K562 (cell line): ENCODE measurements around the gene OSGIN1. TPM values are rescaled to one million over a fixed set of nuclear protein-coding genes. Genes with fewer than 3 reads are reported as not detected.

Experiments used
- ATAC-seq: fragments of 200-7000 bp; cut with Tn5 transposase; 3 replicates; pipeline ENCODE4 v1.9.1; 2020; ENCODE audit warnings: moderate library complexity
- BruUV-seq: library from RNA; stranded (reverse); fragments of 400-500 nt; replicated peaks from 2 replicates; lab custom pipeline; 2021; lab: Mats Ljungman, UMichigan
- CTCF ChIA-PET: fragments of 300-600 bp; formaldehyde crosslinking; extraction: SDS; loops from one replicate; lab custom pipeline; 2021; ENCODE audit warnings: low intra/inter-chr PET ratio; lab: Yijun Ruan, JAX
- POLR2A ChIA-PET: fragments of 300-600, 350-650 bp; sonication (Branson Sonifier 250); formaldehyde crosslinking; extraction: SDS; loops from one replicate; lab custom pipeline; 2021; ENCODE audit warnings: antibody characterized with exemption, inconsistent platforms; lab: Yijun Ruan, JAX
- DNase-seq, 4 experiments: peaks; one replicate each; pipeline versions ENCODE4 v3.0.0 to v3.0.0-alpha.2; 2011 to 2018; ENCODE audit warnings: low spot score in 3 of 4, mixed read lengths in 3 of 4; ENCODE audit errors: extremely low read depth in 1 of 4
- FAIRE-seq: peaks from 2 replicates; lab custom pipeline; 2011; peaks lifted over from hg19 to GRCh38; lab: Jason Lieb, UNC
- H2AFZ ChIP-seq: 2 replicates; pipeline ENCODE4 v1.6.0; 2011; ENCODE audit warnings: low read depth, low read length, control low read depth, inconsistent platforms
- H3K27ac ChIP-seq: fragments of 200-600 bp; 3 replicates; pipeline ENCODE4 v1.8.0; 2011; ENCODE audit warnings: low read depth, mild to moderate bottlenecking, control low read depth, inconsistent platforms, low read length, moderate library complexity, mixed read lengths; ENCODE audit errors: extremely low read depth
- H3K27me3 ChIP-seq, 2 experiments: fragments of 300-600 bp in 1 of 2; 2 replicates in 1 of 2; 3 replicates in 1 of 2; pipeline versions ENCODE4 v1.6.0 to v1.8.0; 2011; ENCODE audit warnings: inconsistent platforms in 2 of 2, low read length in 2 of 2, mild to moderate bottlenecking in 1 of 2, mixed read lengths in 1 of 2, moderate library complexity in 1 of 2; ENCODE audit not compliant: control insufficient read depth in 2 of 2, insufficient read depth in 2 of 2
- H3K36me3 ChIP-seq: fragments of 300-600 bp; 3 replicates; pipeline ENCODE4 v1.8.0; 2011; ENCODE audit warnings: mild to moderate bottlenecking, low read length, inconsistent platforms; ENCODE audit not compliant: control insufficient read depth, insufficient read depth
- H3K4me1 ChIP-seq, 2 experiments: fragments of 200-600 bp in 1 of 2; replicated peaks in 1 of 2; 2 replicates in 1 of 2; 3 replicates in 1 of 2; pipeline versions ENCODE4 v1.5.1 to v1.8.0; 2011; ENCODE audit warnings: inconsistent platforms in 2 of 2, low read length in 2 of 2, mild to moderate bottlenecking in 1 of 2, mixed read lengths in 1 of 2, moderate library complexity in 1 of 2; ENCODE audit not compliant: control insufficient read depth in 2 of 2, insufficient read depth in 2 of 2
- H3K4me2 ChIP-seq: 2 replicates; pipeline ENCODE4 v1.6.1; 2011; ENCODE audit warnings: low read length, control low read depth, inconsistent platforms, mixed read lengths; ENCODE audit not compliant: insufficient read depth
- H3K4me3 ChIP-seq: fragments of 200-600 bp; sonication (generic), shearing (Covaris generic); 2 replicates; pipeline ENCODE4 v1.5.1; 2016; ENCODE audit warnings: control low read depth, inconsistent platforms
- H3K79me2 ChIP-seq: fragments of 200-600 bp; 3 replicates; pipeline ENCODE4 v1.8.0; 2011; ENCODE audit warnings: low read length, inconsistent platforms; ENCODE audit not compliant: control insufficient read depth, insufficient read depth
- H3K9ac ChIP-seq, 2 experiments: 2 replicates each; pipeline versions ENCODE4 v1.6.0 to v1.6.1; 2011; ENCODE audit warnings: low read depth in 2 of 2, low read length in 2 of 2, control low read depth in 1 of 2, inconsistent platforms in 1 of 2, mild to moderate bottlenecking in 1 of 2, mixed read lengths in 1 of 2; ENCODE audit not compliant: insufficient read depth in 1 of 2
- H3K9me1 ChIP-seq: one replicate; pipeline ENCODE4 v1.6.0; 2011; ENCODE audit warnings: inconsistent platforms, mild to moderate bottlenecking, low read length, moderate library complexity; ENCODE audit not compliant: control insufficient read depth, insufficient read depth
- H3K9me3 ChIP-seq: replicated peaks from 2 replicates; pipeline ENCODE4 v1.5.1; 2011; ENCODE audit warnings: low read depth, low read length, inconsistent platforms; ENCODE audit not compliant: control insufficient read depth, insufficient read depth
- H4K20me1 ChIP-seq: replicated peaks from 2 replicates; pipeline ENCODE4 v1.6.1; 2011; ENCODE audit warnings: low read length, inconsistent platforms, mixed read lengths; ENCODE audit not compliant: control insufficient read depth, insufficient read depth
- ADNP ChIP-seq: fragments of 200-800 bp; sonication (Bioruptor generic); IDR thresholded peaks from 2 replicates; pipeline ENCODE4 v1.6.1; 2016; ENCODE audit warnings: missing genetic modification characterization, missing compliant biosample characterization
- BDP1 ChIP-seq: IDR thresholded peaks from 3 replicates; pipeline ENCODE4 v1.6.1; 2011; ENCODE audit not compliant: insufficient read length, insufficient read depth
- CHD4 ChIP-seq: fragments of 200-600 bp; sonication (generic); IDR thresholded peaks from 3 replicates; pipeline ENCODE4 v1.6.1; 2012; ENCODE audit warnings: low read depth, mild to moderate bottlenecking, mixed read lengths, low read length, inconsistent platforms; ENCODE audit not compliant: insufficient read depth, insufficient replicate concordance, poor library complexity, severe bottlenecking
- ELF4 ChIP-seq: fragments of 450-650 bp; formaldehyde crosslinking; IDR thresholded peaks from 2 replicates; pipeline ENCODE4 v1.4.0; 2022; ENCODE audit warnings: missing genetic modification characterization
- PPARD ChIP-seq: fragments of 250-450 bp; sonication (Bioruptor Pico); IDR thresholded peaks from 2 replicates; pipeline ENCODE4 v1.8.0; 2022; ENCODE audit warnings: inconsistent platforms, mild to moderate bottlenecking, moderate library complexity
- WGBS: fragments of 100-300 bp; shearing (Covaris generic); methylation state at CpG from one replicate; pipeline ENCODE4 v1.1.6; 2016; ENCODE audit warnings: low coverage, mixed read lengths; ENCODE audit not compliant: insufficient coverage; ENCODE audit errors: missing lambda C conversion rate; 5-methylcytosine and 5-hydroxymethylcytosine counted together
- in situ Hi-C: fragments of 300-500 bp; cut with MboI; formaldehyde crosslinking; loops from 4 replicates; pipeline ENCODE4 v1.15.0; 2018; ENCODE audit warnings: inconsistent platforms, mixed read lengths
- intact Hi-C: fragments of 100-400 bp; cut with micrococcal nuclease; formaldehyde crosslinking; loops from 2 replicates; pipeline ENCODE4 v1.14.2; 2022
- polyA plus RNA-seq, 8 experiments: library from polyadenylated mRNA; depleted of rRNA in 4 of 8; stranded (reverse) in 5 of 8; unstranded in 3 of 8; fragments of >200 nt; fragmentation: Nextera tagmentation in 2 of 8; fragmentation: Illumina TruSeq in 1 of 8; extraction: Ambion mirVana in 2 of 8; extraction: Trizol in 1 of 8; gene quantifications; 2 replicates each; pipeline versions ENCODE4 v1.2.1 to v1.2.3, GENCODE V29; 2011 to 2014; ENCODE audit warnings: inconsistent platforms in 1 of 8, missing spikeins in 1 of 8
- total RNA-seq, 7 experiments: library from RNA; depleted of rRNA in 6 of 7; stranded (reverse); fragments of >200 nt in 6 of 7; fragmentation: Illumina TruSeq in 2 of 7; extraction: Trizol in 2 of 7; gene quantifications; 2 replicates each; pipeline versions ENCODE4 v1.2.1 to v1.2.3, GENCODE V29; 2011 to 2021; ENCODE audit warnings: low replicate concordance in 1 of 7
- TF ChIP-seq, protein P1 (sequence below): sonication (generic); formaldehyde crosslinking; IDR thresholded peaks from 2 replicates; pipeline ENCODE4 v1.8.1; 2023; ENCODE audit warnings: missing genetic modification reagents, mild to moderate bottlenecking, borderline replicate concordance
- TF ChIP-seq, protein P2 (sequence below): sonication (generic); formaldehyde crosslinking; IDR thresholded peaks from 2 replicates; pipeline ENCODE4 v1.8.0; 2023; ENCODE audit warnings: mild to moderate bottlenecking, missing genetic modification reagents
- TF ChIP-seq, protein P3 (sequence below): fragments of 450-650 bp; formaldehyde crosslinking; IDR thresholded peaks from 2 replicates; pipeline ENCODE4 v1.4.0; 2020; ENCODE audit warnings: mild to moderate bottlenecking, mixed read lengths

Gene OSGIN1
- total and polyA plus RNA-seq, 9 of the 15 experiments (the other 6 are each of a cell fraction or from before 2014, with no cell fraction given), result 0.03 to 3.6 (median 1.6) TPM

DNA sequence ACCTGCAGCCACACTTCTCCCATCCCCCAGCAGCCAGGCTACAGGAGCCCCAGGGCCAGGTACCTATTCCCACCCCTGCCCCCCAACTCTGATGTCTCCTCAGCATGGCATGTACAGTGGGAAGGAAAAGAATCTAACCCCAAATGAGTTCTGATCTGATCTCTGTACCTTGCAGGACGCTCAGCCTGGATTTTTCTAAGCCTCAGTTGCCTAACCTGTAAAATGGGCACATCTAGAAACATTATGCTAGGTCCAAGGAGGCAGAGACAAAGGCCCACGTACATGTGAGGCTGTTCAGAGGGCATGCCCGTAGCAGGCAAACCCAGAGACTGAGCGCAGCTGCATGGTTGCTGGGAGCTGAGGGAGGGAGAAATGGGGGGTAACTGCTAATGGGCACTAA is 54.5 kb downstream of the OSGIN1 start (continued):
- peak; percentile 94 for TF ChIP-seq ADNP (tag)
- TF ChIP-seq CHD4, result peak; percentile 85

DNA sequence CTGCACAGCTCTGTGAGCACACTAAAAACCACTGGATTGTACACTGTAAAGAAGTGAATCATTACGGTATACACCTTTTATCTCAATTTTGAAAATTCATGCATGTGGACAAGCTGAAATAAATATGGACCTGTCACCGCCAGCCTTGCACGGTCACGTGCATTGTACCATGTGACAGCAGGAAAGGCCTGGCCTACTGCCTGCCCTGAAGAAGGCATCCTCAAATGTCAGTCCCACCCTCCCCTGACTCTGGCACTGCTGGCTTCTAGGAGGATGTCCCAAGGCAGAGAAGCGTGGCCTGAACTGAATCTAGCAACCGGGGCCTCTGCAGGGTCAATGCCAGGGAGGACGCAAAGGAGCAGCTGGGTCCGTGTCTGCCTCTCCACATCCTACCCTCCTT is 54.9 kb downstream of the OSGIN1 start:
- POLR2A ChIA-PET, result interaction anchor here (0.6 to 2.9 kb wide), 2 partner anchors 8 to 105 kb away, joined by 3 to 11 read pairs; no protein-coding TSS in a partner anchor
- no peak for DNase-seq
- FAIRE-seq, result no peak
- H3K9me3 ChIP-seq, result no peaks in the 10 kb centered on the region
- intact Hi-C loops, result no loop called here
- no peaks in the 10 kb centered on the region for H3K79me2 ChIP-seq
- no peaks in the 10 kb centered on the region for H3K36me3 ChIP-seq
- 37% methylated on average over 8 of the region's 8 CpGs for WGBS
- peak; percentile 13 for ATAC-seq
- H3K27me3 ChIP-seq, result peaks cover 22 to 43% of the 10 kb centered on the region in 2 experiments
- CTCF ChIA-PET, result no interaction called here
- in situ Hi-C loops, result no loop called here
- H2AFZ ChIP-seq, result no peak overlapping the region
- no peak overlapping the region for H3K4me3 ChIP-seq
- no peaks in the 10 kb centered on the region; the same call in 1 of the 2 replicates for H4K20me1 ChIP-seq
- peaks cover 2 to 4% of the 10 kb centered on the region in 2 experiments; a peak in 4 of 5 replicates for H3K4me1 ChIP-seq
- peak overlapping the region in 1 of 2 experiments; percentile 6; a peak in 1 of 4 replicates for H3K9ac ChIP-seq
- H3K4me2 ChIP-seq, result no peak overlapping the region
- no peaks in the 10 kb centered on the region for H3K9me1 ChIP-seq
- BruUV-seq, result no TSS peak
- no peak overlapping the region for H3K27ac ChIP-seq
- TF ChIP-seq, protein P1, sequence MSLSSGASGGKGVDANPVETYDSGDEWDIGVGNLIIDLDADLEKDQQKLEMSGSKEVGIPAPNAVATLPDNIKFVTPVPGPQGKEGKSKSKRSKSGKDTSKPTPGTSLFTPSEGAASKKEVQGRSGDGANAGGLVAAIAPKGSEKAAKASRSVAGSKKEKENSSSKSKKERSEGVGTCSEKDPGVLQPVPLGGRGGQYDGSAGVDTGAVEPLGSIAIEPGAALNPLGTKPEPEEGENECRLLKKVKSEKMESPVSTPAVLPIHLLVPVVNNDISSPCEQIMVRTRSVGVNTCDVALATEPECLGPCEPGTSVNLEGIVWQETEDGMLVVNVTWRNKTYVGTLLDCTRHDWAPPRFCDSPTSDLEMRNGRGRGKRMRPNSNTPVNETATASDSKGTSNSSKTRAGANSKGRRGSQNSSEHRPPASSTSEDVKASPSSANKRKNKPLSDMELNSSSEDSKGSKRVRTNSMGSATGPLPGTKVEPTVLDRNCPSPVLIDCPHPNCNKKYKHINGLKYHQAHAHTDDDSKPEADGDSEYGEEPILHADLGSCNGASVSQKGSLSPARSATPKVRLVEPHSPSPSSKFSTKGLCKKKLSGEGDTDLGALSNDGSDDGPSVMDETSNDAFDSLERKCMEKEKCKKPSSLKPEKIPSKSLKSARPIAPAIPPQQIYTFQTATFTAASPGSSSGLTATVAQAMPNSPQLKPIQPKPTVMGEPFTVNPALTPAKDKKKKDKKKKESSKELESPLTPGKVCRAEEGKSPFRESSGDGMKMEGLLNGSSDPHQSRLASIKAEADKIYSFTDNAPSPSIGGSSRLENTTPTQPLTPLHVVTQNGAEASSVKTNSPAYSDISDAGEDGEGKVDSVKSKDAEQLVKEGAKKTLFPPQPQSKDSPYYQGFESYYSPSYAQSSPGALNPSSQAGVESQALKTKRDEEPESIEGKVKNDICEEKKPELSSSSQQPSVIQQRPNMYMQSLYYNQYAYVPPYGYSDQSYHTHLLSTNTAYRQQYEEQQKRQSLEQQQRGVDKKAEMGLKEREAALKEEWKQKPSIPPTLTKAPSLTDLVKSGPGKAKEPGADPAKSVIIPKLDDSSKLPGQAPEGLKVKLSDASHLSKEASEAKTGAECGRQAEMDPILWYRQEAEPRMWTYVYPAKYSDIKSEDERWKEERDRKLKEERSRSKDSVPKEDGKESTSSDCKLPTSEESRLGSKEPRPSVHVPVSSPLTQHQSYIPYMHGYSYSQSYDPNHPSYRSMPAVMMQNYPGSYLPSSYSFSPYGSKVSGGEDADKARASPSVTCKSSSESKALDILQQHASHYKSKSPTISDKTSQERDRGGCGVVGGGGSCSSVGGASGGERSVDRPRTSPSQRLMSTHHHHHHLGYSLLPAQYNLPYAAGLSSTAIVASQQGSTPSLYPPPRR (CRISPR knock-in tag), result no peak
- no peak for TF ChIP-seq PPARD (CRISPR knock-in tag)
- TF ChIP-seq, protein P2, sequence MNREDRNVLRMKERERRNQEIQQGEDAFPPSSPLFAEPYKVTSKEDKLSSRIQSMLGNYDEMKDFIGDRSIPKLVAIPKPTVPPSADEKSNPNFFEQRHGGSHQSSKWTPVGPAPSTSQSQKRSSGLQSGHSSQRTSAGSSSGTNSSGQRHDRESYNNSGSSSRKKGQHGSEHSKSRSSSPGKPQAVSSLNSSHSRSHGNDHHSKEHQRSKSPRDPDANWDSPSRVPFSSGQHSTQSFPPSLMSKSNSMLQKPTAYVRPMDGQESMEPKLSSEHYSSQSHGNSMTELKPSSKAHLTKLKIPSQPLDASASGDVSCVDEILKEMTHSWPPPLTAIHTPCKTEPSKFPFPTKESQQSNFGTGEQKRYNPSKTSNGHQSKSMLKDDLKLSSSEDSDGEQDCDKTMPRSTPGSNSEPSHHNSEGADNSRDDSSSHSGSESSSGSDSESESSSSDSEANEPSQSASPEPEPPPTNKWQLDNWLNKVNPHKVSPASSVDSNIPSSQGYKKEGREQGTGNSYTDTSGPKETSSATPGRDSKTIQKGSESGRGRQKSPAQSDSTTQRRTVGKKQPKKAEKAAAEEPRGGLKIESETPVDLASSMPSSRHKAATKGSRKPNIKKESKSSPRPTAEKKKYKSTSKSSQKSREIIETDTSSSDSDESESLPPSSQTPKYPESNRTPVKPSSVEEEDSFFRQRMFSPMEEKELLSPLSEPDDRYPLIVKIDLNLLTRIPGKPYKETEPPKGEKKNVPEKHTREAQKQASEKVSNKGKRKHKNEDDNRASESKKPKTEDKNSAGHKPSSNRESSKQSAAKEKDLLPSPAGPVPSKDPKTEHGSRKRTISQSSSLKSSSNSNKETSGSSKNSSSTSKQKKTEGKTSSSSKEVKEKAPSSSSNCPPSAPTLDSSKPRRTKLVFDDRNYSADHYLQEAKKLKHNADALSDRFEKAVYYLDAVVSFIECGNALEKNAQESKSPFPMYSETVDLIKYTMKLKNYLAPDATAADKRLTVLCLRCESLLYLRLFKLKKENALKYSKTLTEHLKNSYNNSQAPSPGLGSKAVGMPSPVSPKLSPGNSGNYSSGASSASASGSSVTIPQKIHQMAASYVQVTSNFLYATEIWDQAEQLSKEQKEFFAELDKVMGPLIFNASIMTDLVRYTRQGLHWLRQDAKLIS, result no peak
- TF ChIP-seq BDP1, result no peak
- no peak for TF ChIP-seq ELF4 (CRISPR knock-in tag)
- TF ChIP-seq, protein P3, sequence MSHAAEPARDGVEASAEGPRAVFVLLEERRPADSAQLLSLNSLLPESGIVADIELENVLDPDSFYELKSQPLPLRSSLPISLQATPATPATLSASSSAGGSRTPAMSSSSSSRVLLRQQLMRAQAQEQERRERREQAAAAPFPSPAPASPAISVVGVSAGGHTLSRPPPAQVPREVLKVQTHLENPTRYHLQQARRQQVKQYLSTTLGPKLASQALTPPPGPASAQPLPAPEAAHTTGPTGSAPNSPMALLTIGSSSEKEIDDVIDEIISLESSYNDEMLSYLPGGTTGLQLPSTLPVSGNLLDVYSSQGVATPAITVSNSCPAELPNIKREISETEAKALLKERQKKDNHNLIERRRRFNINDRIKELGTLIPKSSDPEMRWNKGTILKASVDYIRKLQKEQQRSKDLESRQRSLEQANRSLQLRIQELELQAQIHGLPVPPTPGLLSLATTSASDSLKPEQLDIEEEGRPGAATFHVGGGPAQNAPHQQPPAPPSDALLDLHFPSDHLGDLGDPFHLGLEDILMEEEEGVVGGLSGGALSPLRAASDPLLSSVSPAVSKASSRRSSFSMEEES, result peak; percentile 74
